Neural progenitor cell (in vitro differentiated cells): ENCODE measurements around the gene ARMC6.

Source experiments
- EZH2 ChIP-seq: fragments of 200-600 bp; sonication (generic); IDR thresholded peaks from 2 replicates; pipeline ENCODE4 v1.6.1; 2017; ENCODE audit warnings: antibody characterized with exemption, mild to moderate bottlenecking, moderate library complexity
- EZH2phosphoT487 ChIP-seq: fragments of 200-600 bp; sonication (generic); IDR thresholded peaks from 2 replicates; pipeline ENCODE4 v1.6.1; 2017; ENCODE audit warnings: antibody characterized with exemption
- TF ChIP-seq, protein P1 (sequence below): fragments of 200-600 bp; sonication (generic); IDR thresholded peaks from 2 replicates; pipeline ENCODE4 v1.5.1; 2017; ENCODE audit warnings: antibody characterized with exemption, mild to moderate bottlenecking

DNA sequence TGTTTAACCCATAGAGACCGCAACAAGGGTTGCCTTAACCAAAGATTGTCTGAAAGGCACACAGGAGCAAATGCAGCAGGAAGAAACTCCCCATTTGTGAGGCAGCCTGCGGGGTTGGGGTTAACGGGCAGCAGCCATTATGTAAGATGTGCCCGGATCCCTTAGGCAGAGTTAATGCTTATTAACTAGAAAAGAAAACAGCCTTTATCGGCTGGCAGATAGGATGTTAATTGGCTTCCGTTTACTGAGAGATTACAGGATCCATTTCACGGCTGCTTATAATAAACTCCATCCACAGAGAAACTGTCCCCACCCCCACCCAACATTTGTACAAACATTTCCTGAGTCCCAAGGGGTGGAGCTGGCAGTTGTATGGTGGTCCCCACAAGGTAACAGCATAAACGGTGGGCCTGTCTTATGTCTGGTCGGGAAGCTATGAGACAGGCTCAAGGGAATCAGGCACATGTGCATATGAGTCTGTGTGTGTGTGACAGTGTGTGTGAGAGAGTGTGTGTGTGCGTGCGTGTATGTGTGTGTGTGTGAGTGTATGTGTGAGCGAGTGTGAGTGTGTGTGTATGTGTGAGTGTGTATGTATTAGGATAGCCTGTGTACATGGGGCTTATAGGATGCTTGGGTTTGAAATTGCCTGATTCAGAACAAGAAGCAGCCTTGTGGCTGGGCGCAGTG lies 40.9 kb downstream of the ARMC6 start:
- TF ChIP-seq, protein P1, sequence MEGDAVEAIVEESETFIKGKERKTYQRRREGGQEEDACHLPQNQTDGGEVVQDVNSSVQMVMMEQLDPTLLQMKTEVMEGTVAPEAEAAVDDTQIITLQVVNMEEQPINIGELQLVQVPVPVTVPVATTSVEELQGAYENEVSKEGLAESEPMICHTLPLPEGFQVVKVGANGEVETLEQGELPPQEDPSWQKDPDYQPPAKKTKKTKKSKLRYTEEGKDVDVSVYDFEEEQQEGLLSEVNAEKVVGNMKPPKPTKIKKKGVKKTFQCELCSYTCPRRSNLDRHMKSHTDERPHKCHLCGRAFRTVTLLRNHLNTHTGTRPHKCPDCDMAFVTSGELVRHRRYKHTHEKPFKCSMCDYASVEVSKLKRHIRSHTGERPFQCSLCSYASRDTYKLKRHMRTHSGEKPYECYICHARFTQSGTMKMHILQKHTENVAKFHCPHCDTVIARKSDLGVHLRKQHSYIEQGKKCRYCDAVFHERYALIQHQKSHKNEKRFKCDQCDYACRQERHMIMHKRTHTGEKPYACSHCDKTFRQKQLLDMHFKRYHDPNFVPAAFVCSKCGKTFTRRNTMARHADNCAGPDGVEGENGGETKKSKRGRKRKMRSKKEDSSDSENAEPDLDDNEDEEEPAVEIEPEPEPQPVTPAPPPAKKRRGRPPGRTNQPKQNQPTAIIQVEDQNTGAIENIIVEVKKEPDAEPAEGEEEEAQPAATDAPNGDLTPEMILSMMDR = no peak
- TF ChIP-seq EZH2 (no peak), EZH2phosphoT487 (no peak)
